IPS-15b (cell line): ENCODE data around the gene OR6C2.
"Not testable (repeated sequence)": the region's sequence is repeated elsewhere in the genome, so short reads cannot be mapped to it uniquely, and the experiment has no call there.

Experiments used
- H3K27me3 ChIP-seq: one replicate; pipeline ENCODE4 v1.6.1; 2013; ENCODE audit warnings: low read length; ENCODE audit not compliant: control insufficient read depth, insufficient read depth
- H3K36me3 ChIP-seq: one replicate; pipeline ENCODE4 v1.6.1; 2013; ENCODE audit warnings: low read length; ENCODE audit not compliant: control insufficient read depth, insufficient read depth
- H3K4me1 ChIP-seq: one replicate; pipeline ENCODE4 v1.6.1; 2013; ENCODE audit warnings: mild to moderate bottlenecking, low read length; ENCODE audit not compliant: control insufficient read depth, insufficient read depth
- H3K4me3 ChIP-seq: one replicate; pipeline ENCODE4 v1.5.1; 2013; ENCODE audit warnings: low read depth, low read length
- H3K9ac ChIP-seq: one replicate; pipeline ENCODE4 v1.6.1; 2013; ENCODE audit warnings: low read depth, mild to moderate bottlenecking, low read length
- H3K9me3 ChIP-seq: one replicate; pipeline ENCODE4 v1.6.1; 2013; ENCODE audit warnings: mild to moderate bottlenecking, low read length; ENCODE audit not compliant: control insufficient read depth, insufficient read depth

The OR6C2 gene

GRCh38 chr12:55428331-55429243 is 15.3 kb upstream of the OR6C2 start:
- no peak overlapping the region for H3K9ac ChIP-seq
- no peaks in the 10 kb centered on the region for H3K27me3 ChIP-seq
- H3K4me1 ChIP-seq: peaks cover 16% of the 10 kb centered on the region
- no peaks in the 10 kb centered on the region for H3K36me3 ChIP-seq
- no peaks in the 10 kb centered on the region for H3K9me3 ChIP-seq
- H3K4me3 ChIP-seq: peak overlapping the region; percentile 22

- not testable (repeated sequence) for H3K4me1 ChIP-seq, H3K4me3 ChIP-seq, H3K9me3 ChIP-seq, H3K36me3 ChIP-seq, H3K27me3 ChIP-seq, H3K9ac ChIP-seq
Observed at GRCh38 chr12:55441233-55441632, 2.6 kb upstream of the OR6C2 start.

GRCh38 chr12:55445357-55445756 is 1.5 kb downstream of the OR6C2 start:
- no peaks in the 10 kb centered on the region for H3K4me1 ChIP-seq
- H3K27me3 ChIP-seq: no peaks in the 10 kb centered on the region
- H3K4me3 ChIP-seq: no peak overlapping the region
- H3K9me3 ChIP-seq: no peaks in the 10 kb centered on the region
- no peaks in the 10 kb centered on the region for H3K36me3 ChIP-seq
- no peak overlapping the region for H3K9ac ChIP-seq

- no peak overlapping the region for H3K4me3 ChIP-seq
- H3K9me3 ChIP-seq: no peaks in the 10 kb centered on the region
- H3K9ac ChIP-seq: no peak overlapping the region
- H3K27me3 ChIP-seq: no peaks in the 10 kb centered on the region
- no peaks in the 10 kb centered on the region for H3K36me3 ChIP-seq
- no peaks in the 10 kb centered on the region for H3K4me1 ChIP-seq
Observed at GRCh38 chr12:55446326-55446725, 2.5 kb downstream of the OR6C2 start.

GRCh38 chr12:55448825-55449224 is 4.9 kb downstream of the OR6C2 start:
- no peaks in the 10 kb centered on the region for H3K36me3 ChIP-seq
- no peak overlapping the region for H3K9ac ChIP-seq
- H3K4me1 ChIP-seq: no peaks in the 10 kb centered on the region
- no peaks in the 10 kb centered on the region for H3K27me3 ChIP-seq
- no peak overlapping the region for H3K4me3 ChIP-seq
- no peaks in the 10 kb centered on the region for H3K9me3 ChIP-seq

- H3K9me3 ChIP-seq, H3K27me3 ChIP-seq: not testable (repeated sequence)
Observed at GRCh38 chr12:55464926-55465325, 21.1 kb downstream of the OR6C2 start.

GRCh38 chr12:55467836-55468235 is 24.0 kb downstream of the OR6C2 start:
- Histone ChIP-seq H3K9ac (no peak overlapping the region), H3K4me3 (no peak overlapping the region)

More at GRCh38 chr12:55464926-55465325, 21.1 kb downstream of the OR6C2 start:
- H3K36me3 ChIP-seq, H3K4me1 ChIP-seq, H3K9ac ChIP-seq, H3K4me3 ChIP-seq: not testable (repeated sequence)

GRCh38 chr12:55469291-55469690 is 25.4 kb downstream of the OR6C2 start:
- H3K9ac ChIP-seq: no peak overlapping the region
- H3K36me3 ChIP-seq: no peaks in the 10 kb centered on the region
- H3K4me1 ChIP-seq: no peaks in the 10 kb centered on the region
- H3K27me3 ChIP-seq: no peaks in the 10 kb centered on the region
- no peak overlapping the region for H3K4me3 ChIP-seq
- H3K9me3 ChIP-seq: no peaks in the 10 kb centered on the region

More at GRCh38 chr12:55467836-55468235, 24.0 kb downstream of the OR6C2 start:
- H3K36me3 ChIP-seq: no peaks in the 10 kb centered on the region
- no peaks in the 10 kb centered on the region for H3K4me1 ChIP-seq
- no peaks in the 10 kb centered on the region for H3K9me3 ChIP-seq
- H3K27me3 ChIP-seq: no peaks in the 10 kb centered on the region

- H3K4me3 ChIP-seq: no peak within 1 kb of the TSS
- no peaks in the 10 kb centered on the region for H3K27me3 ChIP-seq
- no peaks in the 10 kb centered on the region for H3K36me3 ChIP-seq
- H3K9ac ChIP-seq: no peak within 1 kb of the TSS
- no peaks in the 10 kb centered on the region for H3K4me1 ChIP-seq
- H3K9me3 ChIP-seq: no peaks in the 10 kb centered on the region
Observed at GRCh38 chr12:55470088-55470829, 26.4 kb downstream of the OR6C2 start, which contains the start of gene OR6C70. TSS of gene OR6C70 (minus strand) at chr12:55470138. CDS start at chr12:55470138, 0 bp downstream.

- H3K9ac ChIP-seq: no peak overlapping the region
- no peaks in the 10 kb centered on the region for H3K36me3 ChIP-seq
- no peak overlapping the region for H3K4me3 ChIP-seq
- no peaks in the 10 kb centered on the region for H3K4me1 ChIP-seq
- no peaks in the 10 kb centered on the region for H3K27me3 ChIP-seq
- H3K9me3 ChIP-seq: no peaks in the 10 kb centered on the region
Observed at GRCh38 chr12:55472264-55472663, 28.4 kb downstream of the OR6C2 start.

GRCh38 chr12:55479136-55479535 is 35.3 kb downstream of the OR6C2 start:
- H3K9ac ChIP-seq, H3K36me3 ChIP-seq, H3K27me3 ChIP-seq, H3K9me3 ChIP-seq, H3K4me1 ChIP-seq, H3K4me3 ChIP-seq: not testable (repeated sequence)

- H3K4me1 ChIP-seq, H3K9me3 ChIP-seq, H3K4me3 ChIP-seq, H3K36me3 ChIP-seq, H3K9ac ChIP-seq, H3K27me3 ChIP-seq: not testable (repeated sequence)
Observed at GRCh38 chr12:55484284-55484683, 40.4 kb downstream of the OR6C2 start.
